T-helper 17 cell (primary cell): Measurements from ENCODE around the gene RCE1. TPM values are rescaled to one million over a fixed set of nuclear protein-coding genes. Genes with fewer than 3 reads are reported as not detected.

ENCODE experiments used
- ATAC-seq: fragments of 150-1000 bp; cut with Tn5 transposase; 2 replicates; pipeline ENCODE4 v1.10.0; 2021; ENCODE audit warnings: mild to moderate bottlenecking, moderate library complexity
- DNase-seq, 3 donors: peaks; one replicate each; pipeline versions ENCODE4 v3.0.0 to v3.0.0-alpha.2; 2020 to 2021
- H3K9me3 ChIP-seq: one replicate; pipeline ENCODE4 v1.7.0; 2013; ENCODE audit warnings: low read length, mild to moderate bottlenecking; ENCODE audit not compliant: control insufficient read depth, poor library complexity, severe bottlenecking
- H3K27ac Mint-ChIP-seq: one replicate; pipeline ENCODE4 v1.8.0; 2022; ENCODE audit warnings: mild to moderate bottlenecking, moderate library complexity, mixed read lengths
- H3K27me3 Mint-ChIP-seq: one replicate; pipeline ENCODE4 v1.8.0; 2022; ENCODE audit warnings: mixed read lengths
- H3K36me3 Mint-ChIP-seq: one replicate; pipeline ENCODE4 v1.8.0; 2022; ENCODE audit warnings: low read depth, mixed read lengths
- H3K4me1 Mint-ChIP-seq: one replicate; pipeline ENCODE4 v1.8.0; 2022; ENCODE audit warnings: mild to moderate bottlenecking, mixed read lengths
- H3K4me3 Mint-ChIP-seq: one replicate; pipeline ENCODE4 v1.8.0; 2022; ENCODE audit warnings: mild to moderate bottlenecking, moderate library complexity, mixed read lengths
- total RNA-seq, 4 donors: library from RNA in 2 of 4; stranded (reverse) in 2 of 4; gene quantifications; one replicate each; pipeline ENCODE4 v1.2.3 and lab custom pipeline; 2022 to 2026

The RCE1 gene
- total RNA-seq, 2 donors from 2014 or later: 36.2 to 41.6 TPM

DNA sequence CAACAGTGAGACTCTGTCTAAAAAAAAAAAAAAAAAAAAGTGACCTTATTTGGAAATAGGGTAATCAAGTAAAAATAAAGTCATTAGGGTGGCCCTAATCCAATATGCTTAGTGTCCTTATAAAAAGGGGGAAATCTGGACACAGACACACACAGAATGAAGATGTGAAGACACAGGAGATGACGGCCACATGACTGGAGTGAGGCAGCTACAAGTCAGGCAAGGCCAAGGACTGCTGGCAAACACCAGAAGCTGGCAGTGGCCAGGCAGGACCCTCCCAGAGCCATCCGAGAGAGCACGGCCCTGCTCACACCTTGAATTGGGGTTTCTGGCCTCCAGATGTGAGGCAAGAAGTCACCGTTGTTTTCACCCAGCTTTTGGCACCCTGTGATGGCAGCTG, 42.2 kb downstream of the RCE1 start:
- no peak for ATAC-seq
- no peak overlapping the region for H3K27ac Mint-ChIP-seq

GRCh38 chr11:66885950-66886440, 42.8 kb downstream of the RCE1 start:
- Mint-ChIP-seq H3K4me3 (no peak overlapping the region), H3K4me1 (peaks cover 10% of the 10 kb centered on the region), H3K36me3 (no peaks in the 10 kb centered on the region), H3K27me3 (peaks cover 6% of the 10 kb centered on the region), H3K27ac (no peak overlapping the region)
- no peaks in the 10 kb centered on the region for H3K9me3 ChIP-seq
- ATAC-seq (no peak), DNase-seq (no peak)

More for the DNA sequence above, 42.2 kb downstream of the RCE1 start:
- Mint-ChIP-seq H3K36me3 (no peaks in the 10 kb centered on the region), H3K27me3 (peaks cover 6% of the 10 kb centered on the region), H3K4me3 (no peak overlapping the region), H3K4me1 (peaks cover 15% of the 10 kb centered on the region)
- no peak for DNase-seq
- no peaks in the 10 kb centered on the region for H3K9me3 ChIP-seq

- Mint-ChIP-seq H3K4me1 (peaks cover 6% of the 10 kb centered on the region), H3K4me3 (no peak overlapping the region), H3K36me3 (no peaks in the 10 kb centered on the region), H3K27ac (no peak overlapping the region), H3K27me3 (peaks cover 8% of the 10 kb centered on the region)
- no peak for ATAC-seq
- no peaks in the 10 kb centered on the region for H3K9me3 ChIP-seq
- DNase-seq: no peak
Observed at GRCh38 chr11:66886671-66887221, 43.5 kb downstream of the RCE1 start.

GRCh38 chr11:66887526-66887925, 44.3 kb downstream of the RCE1 start:
- no peaks in the 10 kb centered on the region for H3K9me3 ChIP-seq
- ATAC-seq (no peak), DNase-seq (no peak)
- peaks cover 11% of the 10 kb centered on the region for H3K27me3 Mint-ChIP-seq
- H3K36me3 Mint-ChIP-seq: no peaks in the 10 kb centered on the region
- no peak overlapping the region for H3K27ac Mint-ChIP-seq
- no peak overlapping the region for H3K4me3 Mint-ChIP-seq
- H3K4me1 Mint-ChIP-seq: peaks cover 4% of the 10 kb centered on the region

DNA sequence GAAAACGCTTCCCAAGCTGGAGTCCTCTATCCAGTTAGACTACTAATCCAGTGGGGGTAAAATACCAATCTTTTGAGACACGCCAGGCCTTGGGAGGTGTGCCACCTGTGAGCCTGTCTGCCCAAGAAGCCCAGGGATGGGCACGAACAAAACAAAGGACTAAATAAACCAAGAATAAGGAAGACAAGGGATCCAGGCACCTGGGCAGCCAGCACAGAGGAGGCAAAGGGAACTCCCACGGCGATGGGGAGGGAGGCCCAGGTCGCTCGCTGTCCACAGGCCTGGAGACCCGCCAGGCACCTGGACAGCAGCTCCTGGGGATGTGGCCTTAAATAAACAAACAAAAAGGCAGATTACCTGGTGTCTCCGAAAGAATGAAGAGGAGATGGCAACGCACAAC, 45.0 kb downstream of the RCE1 start:
- no peaks in the 10 kb centered on the region for H3K9me3 ChIP-seq
- Mint-ChIP-seq H3K4me3 (no peak overlapping the region), H3K27me3 (peaks cover 13% of the 10 kb centered on the region), H3K27ac (peak overlapping the region; percentile 59), H3K4me1 (peaks cover 4% of the 10 kb centered on the region), H3K36me3 (no peaks in the 10 kb centered on the region)
- DNase-seq (no peak), ATAC-seq (no peak)

DNA sequence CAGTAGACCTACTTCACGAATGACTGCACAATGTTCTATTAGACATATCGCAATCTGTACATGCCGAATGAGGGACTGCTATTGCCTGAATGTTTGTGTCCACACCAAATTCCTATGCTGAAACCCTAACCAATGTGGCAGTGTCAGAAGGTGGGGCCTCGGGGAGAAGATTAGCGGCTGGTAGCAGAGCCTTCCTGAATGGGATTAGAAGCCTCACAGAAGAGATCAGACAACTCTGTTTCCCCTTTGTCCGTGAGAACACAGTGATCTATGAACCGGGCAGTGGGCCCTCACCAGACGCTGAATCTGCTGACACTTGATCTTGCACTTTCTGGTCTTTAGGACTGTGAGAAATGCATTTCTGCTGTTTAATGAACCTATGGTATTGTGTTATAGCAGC, 46.7 kb downstream of the RCE1 start:
- no peak for ATAC-seq
- H3K27ac Mint-ChIP-seq: no peak overlapping the region
- H3K4me3 Mint-ChIP-seq: no peak overlapping the region
- peaks cover 4% of the 10 kb centered on the region for H3K4me1 Mint-ChIP-seq
- no peak for DNase-seq
- H3K27me3 Mint-ChIP-seq: peaks cover 21% of the 10 kb centered on the region
- no peaks in the 10 kb centered on the region for H3K9me3 ChIP-seq
- H3K36me3 Mint-ChIP-seq: no peaks in the 10 kb centered on the region

- H3K4me3 Mint-ChIP-seq: no peak overlapping the region
Observed at GRCh38 chr11:66891851-66892660, 48.8 kb downstream of the RCE1 start.

DNA sequence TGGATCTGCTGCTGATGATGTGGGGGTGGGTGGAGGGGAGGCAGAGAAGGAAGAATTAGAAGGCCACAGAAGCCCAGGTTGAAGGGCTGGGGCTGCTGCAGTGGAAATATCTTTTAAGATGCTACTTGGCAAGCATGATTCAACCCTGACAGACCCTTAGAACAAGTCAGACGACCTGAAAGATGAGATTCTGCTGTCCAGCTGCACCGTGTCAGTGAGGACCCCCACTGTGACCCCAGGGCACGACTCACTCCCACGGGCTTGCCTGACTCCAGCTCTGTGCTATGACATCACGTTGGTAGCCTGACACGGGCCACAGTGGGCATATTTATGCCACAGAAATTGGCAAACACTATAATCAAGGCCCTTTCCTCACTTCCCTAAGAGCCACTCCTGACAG, 49.7 kb downstream of the RCE1 start:
- no peak for ATAC-seq
- H3K27me3 Mint-ChIP-seq: peaks cover 21% of the 10 kb centered on the region

More at GRCh38 chr11:66891851-66892660, 48.8 kb downstream of the RCE1 start:
- H3K9me3 ChIP-seq: no peaks in the 10 kb centered on the region
- Mint-ChIP-seq H3K27me3 (peaks cover 21% of the 10 kb centered on the region), H3K36me3 (peaks cover 3% of the 10 kb centered on the region), H3K4me1 (peaks cover 4% of the 10 kb centered on the region), H3K27ac (peak overlapping the region; percentile 10)
- no peak for ATAC-seq
- DNase-seq: no peak

GRCh38 chr11:66894141-66894540, 50.9 kb downstream of the RCE1 start:
- ATAC-seq: no peak
- H3K4me1 Mint-ChIP-seq: peaks cover 2% of the 10 kb centered on the region
- H3K36me3 Mint-ChIP-seq: peaks cover 3% of the 10 kb centered on the region
- no peaks in the 10 kb centered on the region for H3K9me3 ChIP-seq
- peaks cover 21% of the 10 kb centered on the region for H3K27me3 Mint-ChIP-seq
- H3K27ac Mint-ChIP-seq: no peak overlapping the region
- H3K4me3 Mint-ChIP-seq: no peak overlapping the region
- DNase-seq: no peak

More for the DNA sequence above, 49.7 kb downstream of the RCE1 start:
- H3K36me3 Mint-ChIP-seq: peaks cover 3% of the 10 kb centered on the region
- DNase-seq: no peak
- no peak overlapping the region for H3K27ac Mint-ChIP-seq
- H3K9me3 ChIP-seq: no peaks in the 10 kb centered on the region
- H3K4me3 Mint-ChIP-seq: no peak overlapping the region
- peaks cover 4% of the 10 kb centered on the region for H3K4me1 Mint-ChIP-seq

Other genes with a start within 250 kb of the RCE1 start
- 100 to 1,000 TPM; 286 to 398 TPM for gene RBM14, start 226.8 kb upstream of the RCE1 start, total RNA-seq
- gene RBM4, start 204.7 kb upstream of the RCE1 start, total RNA-seq: 100 to 1,000 TPM; 205 to 261 TPM
- 1 to 10 TPM; 7.3 to 9.9 TPM for gene RBM4B, start 165.6 kb upstream of the RCE1 start, total RNA-seq
- gene SPTBN2, start 114.2 kb upstream of the RCE1 start, total RNA-seq: under 1 TPM in 1 of 2 donors, not detected in 1; 0.23 TPM
- 1 to 10 TPM; 6.2 to 8.3 TPM for gene LRFN4, start 13.6 kb downstream of the RCE1 start, total RNA-seq
- gene PC, start 114.9 kb downstream of the RCE1 start, total RNA-seq: 1 to 10 TPM; 5.8 to 7.4 TPM
- gene C11orf86, start 131.9 kb downstream of the RCE1 start, total RNA-seq: not detected
- gene SYT12, start 179.7 kb downstream of the RCE1 start, total RNA-seq: not detected
- gene RHOD, start 213.4 kb downstream of the RCE1 start, total RNA-seq: not detected